Measurements from ENCODE around the gene C6orf47. TPM values are rescaled to one million over a fixed set of nuclear protein-coding genes. Genes with fewer than 3 reads are reported as not detected.

Gene C6orf47
- total RNA-seq, 1 donor from 2014 or later: 19.0 TPM

- Mint-ChIP-seq H3K4me1 (peaks cover 11% of the 10 kb centered on the region), H3K9me3 (no peaks in the 10 kb centered on the region), H3K27ac (no peak overlapping the region), H3K36me3 (peaks cover 11% of the 10 kb centered on the region), H3K4me3 (no peak overlapping the region), H3K27me3 (ENCODE audit: low read depth) (no peaks in the 10 kb centered on the region)
- no peak for DNase-seq (ENCODE audit: low spot score in 2 of 2, unreplicated experiment in 2 of 2)
- no peak for TF ChIP-seq CTCF (IDR thresholded peaks at IDR 0.05; ENCODE audit: unreplicated experiment)
Measured at GRCh38 chr6:31676322-31676903, 15.8 kb upstream of the C6orf47 start.

GRCh38 chr6:31669676-31670075 lies 9.1 kb upstream of the C6orf47 start, which contains the start of gene LY6G5B:
LY6G5B (plus strand) TSS chr6:31669976; CDS start chr6:31670951, 975 bp downstream.
- Mint-ChIP-seq H3K4me3 (no peak within 1 kb of the TSS), H3K4me1 (peaks cover 19% of the 10 kb centered on the region), H3K27me3 (ENCODE audit: low read depth) (no peaks in the 10 kb centered on the region), H3K9me3 (no peaks in the 10 kb centered on the region), H3K36me3 (peaks cover 27% of the 10 kb centered on the region), H3K27ac (no peak within 1 kb of the TSS)
- TF ChIP-seq CTCF (IDR thresholded peaks at IDR 0.05; ENCODE audit: unreplicated experiment): no peak
- no peak for DNase-seq (ENCODE audit: low spot score in 2 of 2, unreplicated experiment in 2 of 2)

GRCh38 chr6:31666337-31666965 lies 5.9 kb upstream of the C6orf47 start:
- Mint-ChIP-seq H3K27ac (peak overlapping the region; percentile 95), H3K36me3 (peaks cover 18% of the 10 kb centered on the region), H3K4me1 (peaks cover 41% of the 10 kb centered on the region), H3K9me3 (no peaks in the 10 kb centered on the region), H3K4me3 (peak overlapping the region; percentile 86), H3K27me3 (ENCODE audit: low read depth) (no peaks in the 10 kb centered on the region)
- TF ChIP-seq CTCF (IDR thresholded peaks at IDR 0.05; ENCODE audit: unreplicated experiment): no peak
- no peak for DNase-seq (ENCODE audit: low spot score in 2 of 2, unreplicated experiment in 2 of 2)

GRCh38 chr6:31665501-31666336 lies 5.1 kb upstream of the C6orf47 start, which contains the start of gene CSNK2B:
CSNK2B (plus strand) TSS chr6:31666080; CDS start chr6:31666832, 752 bp downstream.
- TF ChIP-seq CTCF (IDR thresholded peaks at IDR 0.05; ENCODE audit: unreplicated experiment): no peak
- Mint-ChIP-seq H3K4me1 (peaks cover 47% of the 10 kb centered on the region), H3K9me3 (no peaks in the 10 kb centered on the region), H3K27ac (peak within 1 kb of the TSS; percentile 95), H3K27me3 (ENCODE audit: low read depth) (no peaks in the 10 kb centered on the region), H3K4me3 (peak within 1 kb of the TSS; percentile 86), H3K36me3 (peaks cover 18% of the 10 kb centered on the region)
- peak; percentile 89 to 93 for DNase-seq (ENCODE audit: low spot score in 2 of 2, unreplicated experiment in 2 of 2)

- DNase-seq (ENCODE audit: low spot score in 2 of 2, unreplicated experiment in 2 of 2): peak; percentile 61 to 82
- Mint-ChIP-seq H3K27ac (peak within 1 kb of the TSS; percentile 95), H3K4me1 (peaks cover 50% of the 10 kb centered on the region), H3K36me3 (peaks cover 13% of the 10 kb centered on the region), H3K9me3 (no peaks in the 10 kb centered on the region), H3K27me3 (ENCODE audit: low read depth) (no peaks in the 10 kb centered on the region), H3K4me3 (peak within 1 kb of the TSS; percentile 86)
- no peak for TF ChIP-seq CTCF (IDR thresholded peaks at IDR 0.05; ENCODE audit: unreplicated experiment)
Measured at GRCh38 chr6:31664790-31665500, 4.4 kb upstream of the C6orf47 start, which contains the start of gene GPANK1. GPANK1 (minus strand) TSS chr6:31664997; CDS start chr6:31664478, 519 bp downstream.
